Glutamatergic neuron (in vitro differentiated cells): ENCODE results near the gene GPR84. TPM values are rescaled to one million over a fixed set of nuclear protein-coding genes. Genes with fewer than 3 reads are reported as not detected.
A peak's percentile ranks its signal among the peaks of the same experiment; 100 is the strongest.

ENCODE experiments used
- DNase-seq: peaks from one replicate; pipeline ENCODE4 v3.0.0; 2022
- H3K27ac Mint-ChIP-seq: one replicate; pipeline ENCODE4 v1.8.0; 2020; ENCODE audit warnings: mild to moderate bottlenecking, mixed read lengths, inconsistent platforms; ENCODE audit not compliant: unreplicated experiment
- H3K27me3 Mint-ChIP-seq: one replicate; pipeline ENCODE4 v1.8.0; 2020; ENCODE audit warnings: mild to moderate bottlenecking, moderate library complexity, mixed read lengths, inconsistent platforms; ENCODE audit not compliant: unreplicated experiment
- H3K36me3 Mint-ChIP-seq: one replicate; pipeline ENCODE4 v1.8.0; 2020; ENCODE audit warnings: mild to moderate bottlenecking, mixed read lengths, inconsistent platforms; ENCODE audit not compliant: unreplicated experiment
- H3K4me1 Mint-ChIP-seq: one replicate; pipeline ENCODE4 v1.8.0; 2020; ENCODE audit warnings: mild to moderate bottlenecking, low read depth, mixed read lengths, inconsistent platforms; ENCODE audit not compliant: unreplicated experiment
- H3K4me3 Mint-ChIP-seq: one replicate; pipeline ENCODE4 v1.8.0; 2020; ENCODE audit warnings: mild to moderate bottlenecking, mixed read lengths, inconsistent platforms; ENCODE audit not compliant: unreplicated experiment
- H3K9me3 Mint-ChIP-seq: one replicate; pipeline ENCODE4 v1.8.0; 2020; ENCODE audit warnings: mild to moderate bottlenecking, moderate library complexity, mixed read lengths, inconsistent platforms; ENCODE audit not compliant: unreplicated experiment
- total RNA-seq: library from RNA; stranded (reverse); fragmentation: NEBNext Ultra II Directional; extraction: Animal tissue kit (Norgen Biotek cat#: 25700); gene quantifications from one replicate; pipeline ENCODE4 v1.2.1, GENCODE V29; 2021; ENCODE audit not compliant: unreplicated experiment
- TF ChIP-seq, protein P1 (sequence below): fragments of 200-600 bp; sonication (generic); IDR thresholded peaks from one replicate; pipeline ENCODE4 v1.5.0; 2021; ENCODE audit not compliant: partially characterized antibody, unreplicated experiment

Gene GPR84
- total RNA-seq, 1 donor from 2014 or later, result not detected

DNA sequence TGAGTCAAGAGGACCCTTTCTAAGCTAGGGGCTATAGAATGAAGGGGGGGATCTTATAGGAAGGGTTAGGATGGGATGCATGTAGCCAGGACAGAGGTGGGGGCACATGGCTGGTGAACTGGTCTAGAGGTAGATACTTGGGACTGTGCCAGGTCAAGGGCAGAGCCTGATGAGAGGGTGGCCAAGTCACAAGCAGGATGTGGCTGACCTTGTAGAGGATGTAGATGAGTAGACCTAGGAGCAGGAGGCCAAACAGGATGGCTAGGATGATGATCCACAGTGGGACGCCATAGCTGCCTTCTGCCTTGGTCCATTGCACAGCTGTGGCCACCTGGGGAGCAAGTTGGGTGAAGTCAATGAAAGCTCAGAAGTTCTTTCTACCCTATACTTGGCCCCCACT lies 32.9 kb upstream of the GPR84 start:
- Mint-ChIP-seq H3K4me1 (peaks cover 19% of the 10 kb centered on the region), H3K27me3 (peaks cover 16% of the 10 kb centered on the region), H3K36me3 (no peaks in the 10 kb centered on the region), H3K9me3 (peaks cover 6% of the 10 kb centered on the region), H3K4me3 (no peak overlapping the region), H3K27ac (no peak overlapping the region)
- no peak for DNase-seq
- TF ChIP-seq, protein P1, sequence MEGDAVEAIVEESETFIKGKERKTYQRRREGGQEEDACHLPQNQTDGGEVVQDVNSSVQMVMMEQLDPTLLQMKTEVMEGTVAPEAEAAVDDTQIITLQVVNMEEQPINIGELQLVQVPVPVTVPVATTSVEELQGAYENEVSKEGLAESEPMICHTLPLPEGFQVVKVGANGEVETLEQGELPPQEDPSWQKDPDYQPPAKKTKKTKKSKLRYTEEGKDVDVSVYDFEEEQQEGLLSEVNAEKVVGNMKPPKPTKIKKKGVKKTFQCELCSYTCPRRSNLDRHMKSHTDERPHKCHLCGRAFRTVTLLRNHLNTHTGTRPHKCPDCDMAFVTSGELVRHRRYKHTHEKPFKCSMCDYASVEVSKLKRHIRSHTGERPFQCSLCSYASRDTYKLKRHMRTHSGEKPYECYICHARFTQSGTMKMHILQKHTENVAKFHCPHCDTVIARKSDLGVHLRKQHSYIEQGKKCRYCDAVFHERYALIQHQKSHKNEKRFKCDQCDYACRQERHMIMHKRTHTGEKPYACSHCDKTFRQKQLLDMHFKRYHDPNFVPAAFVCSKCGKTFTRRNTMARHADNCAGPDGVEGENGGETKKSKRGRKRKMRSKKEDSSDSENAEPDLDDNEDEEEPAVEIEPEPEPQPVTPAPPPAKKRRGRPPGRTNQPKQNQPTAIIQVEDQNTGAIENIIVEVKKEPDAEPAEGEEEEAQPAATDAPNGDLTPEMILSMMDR, result no peak

DNA sequence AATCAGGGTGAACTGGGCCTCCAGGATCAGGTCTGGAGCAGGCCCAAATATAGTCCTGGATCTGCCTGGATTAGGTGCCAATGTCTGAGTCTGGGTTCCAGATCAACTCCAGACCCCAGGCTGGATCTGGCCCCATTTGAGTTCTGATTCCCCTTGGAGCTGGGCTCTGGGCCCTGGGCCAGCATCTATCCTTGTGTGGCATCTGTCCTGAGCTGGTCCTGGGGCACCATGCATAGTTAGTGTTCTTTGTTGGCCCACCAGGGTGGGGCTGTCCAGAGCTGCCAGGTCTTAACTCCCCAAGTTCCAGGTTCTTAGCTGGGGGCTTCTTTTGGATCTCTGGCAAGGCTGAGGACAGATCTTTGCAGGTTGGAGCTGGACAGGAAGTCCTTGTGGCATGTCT lies 31.3 kb upstream of the GPR84 start:
- Mint-ChIP-seq H3K36me3 (no peaks in the 10 kb centered on the region), H3K4me3 (no peak overlapping the region), H3K9me3 (peaks cover 6% of the 10 kb centered on the region), H3K4me1 (peaks cover 24% of the 10 kb centered on the region), H3K27me3 (peaks cover 6% of the 10 kb centered on the region), H3K27ac (no peak overlapping the region)
- TF ChIP-seq, protein P1, result no peak
- DNase-seq, result no peak

DNA sequence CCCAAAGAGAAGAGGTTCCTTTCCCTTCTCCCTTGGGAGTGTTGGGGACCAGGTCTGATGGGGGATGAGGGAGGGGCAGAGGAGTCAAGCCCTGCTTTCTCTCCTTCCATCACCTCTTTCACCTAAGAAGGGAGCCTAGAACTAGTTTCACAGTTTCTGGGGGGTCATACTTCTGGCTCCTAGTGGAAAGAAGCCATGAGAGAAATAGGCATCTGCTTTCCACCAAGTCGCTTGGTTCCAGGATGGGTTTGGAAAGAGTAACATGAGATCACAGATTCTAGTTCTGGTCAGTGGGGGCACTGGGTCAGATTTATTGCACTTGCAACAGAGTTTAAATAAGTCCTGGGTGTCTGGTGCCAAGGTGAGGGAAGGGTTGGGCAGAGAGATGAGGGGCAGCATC lies 30.7 kb upstream of the GPR84 start:
- H3K27me3 Mint-ChIP-seq, result peaks cover 5% of the 10 kb centered on the region
- TF ChIP-seq, protein P1, result no peak
- no peak overlapping the region for H3K27ac Mint-ChIP-seq
- H3K4me3 Mint-ChIP-seq, result no peak overlapping the region
- H3K36me3 Mint-ChIP-seq, result no peaks in the 10 kb centered on the region
- peaks cover 24% of the 10 kb centered on the region for H3K4me1 Mint-ChIP-seq
- H3K9me3 Mint-ChIP-seq, result peaks cover 6% of the 10 kb centered on the region
- DNase-seq, result no peak

DNA sequence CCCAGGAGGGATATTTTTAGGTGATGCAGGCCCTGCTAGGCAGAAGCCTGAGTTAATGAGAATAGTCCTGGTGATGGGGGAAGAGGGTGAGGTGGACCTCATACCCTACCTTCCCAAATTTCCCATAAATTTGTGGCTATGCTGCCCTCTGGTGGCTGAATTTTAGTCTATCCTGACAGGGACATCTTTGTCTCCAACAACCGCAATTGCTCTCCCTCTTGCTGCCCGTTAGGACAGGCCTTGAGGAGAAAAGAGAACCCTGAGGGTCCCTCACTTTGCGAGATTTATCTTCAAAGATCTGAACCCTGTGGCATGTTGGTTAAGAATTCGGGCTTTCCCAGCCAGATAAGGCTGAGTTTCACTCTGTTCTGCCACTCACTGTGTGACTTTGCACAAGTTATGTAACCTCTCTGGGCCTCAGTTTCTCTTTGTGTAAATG lies 30.0 kb upstream of the GPR84 start:
- Mint-ChIP-seq H3K9me3 (peaks cover 6% of the 10 kb centered on the region), H3K4me1 (peaks cover 26% of the 10 kb centered on the region), H3K27me3 (peaks cover 5% of the 10 kb centered on the region), H3K27ac (peak overlapping the region; percentile 77), H3K4me3 (peak overlapping the region; percentile 65), H3K36me3 (no peaks in the 10 kb centered on the region)
- peak; percentile 71 for DNase-seq
- TF ChIP-seq, protein P1, result peak; percentile 86

DNA sequence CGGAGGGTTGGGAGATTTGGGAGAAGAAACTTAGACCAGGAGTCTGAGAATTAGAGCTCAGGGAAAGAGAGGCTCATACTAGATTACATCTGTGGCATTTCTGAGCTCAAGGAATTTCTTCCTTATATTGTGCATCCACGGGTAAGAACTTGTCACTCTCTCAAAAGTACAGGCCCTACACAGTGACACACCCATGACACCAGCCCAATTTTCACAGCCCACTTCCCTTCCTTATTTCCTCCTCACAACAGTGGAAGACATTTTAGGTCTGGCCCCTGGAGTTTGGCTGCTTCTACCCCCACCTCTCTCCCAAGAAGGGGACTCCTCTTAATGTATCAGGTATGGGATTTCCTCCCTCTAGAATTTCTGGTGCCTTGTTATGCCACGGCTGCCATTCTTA lies 29.5 kb upstream of the GPR84 start:
- no peaks in the 10 kb centered on the region for H3K36me3 Mint-ChIP-seq
- DNase-seq, result no peak
- H3K27ac Mint-ChIP-seq, result peak overlapping the region; percentile 77
- peaks cover 6% of the 10 kb centered on the region for H3K9me3 Mint-ChIP-seq
- TF ChIP-seq, protein P1, result no peak
- peak overlapping the region; percentile 65 for H3K4me3 Mint-ChIP-seq
- H3K4me1 Mint-ChIP-seq, result peaks cover 25% of the 10 kb centered on the region
- peaks cover 5% of the 10 kb centered on the region for H3K27me3 Mint-ChIP-seq
